H1 (cell line): ENCODE measurements around the gene USHBP1.

Experiments
- BRCA1 ChIP-seq: IDR thresholded peaks from 2 replicates; pipeline ENCODE4 v1.6.1; 2012; ENCODE audit warnings: low read depth, low read length, improper control_type of control experiment
- CEBPB ChIP-seq: IDR thresholded peaks from 2 replicates; pipeline ENCODE4 v1.6.1; 2012; ENCODE audit warnings: low read depth, low read length
- EP300 ChIP-seq, 2 experiments: IDR thresholded peaks; 1 replicate in 1 of 2; 2 replicates in 1 of 2; pipeline ENCODE4 v1.6.1; 2011 to 2012; ENCODE audit warnings: low read depth in 2 of 2, low read length in 2 of 2, mild to moderate bottlenecking in 2 of 2, borderline replicate concordance in 1 of 2, inconsistent platforms in 1 of 2, moderate library complexity in 1 of 2
- EZH2 ChIP-seq: fragments of 200-600 bp; sonication (generic); IDR thresholded peaks from 2 replicates; pipeline ENCODE4 v1.7.1; 2012; ENCODE audit warnings: low read depth, mild to moderate bottlenecking, moderate library complexity, low read length, inconsistent platforms; ENCODE audit not compliant: severe bottlenecking
- GABPA ChIP-seq: IDR thresholded peaks from 2 replicates; pipeline ENCODE4 v1.6.1; 2011; ENCODE audit warnings: mild to moderate bottlenecking, low read length, moderate library complexity, borderline replicate concordance; ENCODE audit not compliant: insufficient read depth
- NRF1 ChIP-seq: IDR thresholded peaks from 2 replicates; pipeline ENCODE4 v1.6.1; 2011; ENCODE audit warnings: mild to moderate bottlenecking, low read depth, low read length, improper control_type of control experiment
- POLR2A ChIP-seq, 2 experiments: IDR thresholded peaks; 1 replicate in 1 of 2; 2 replicates in 1 of 2; pipeline ENCODE4 v1.6.1; 2011; ENCODE audit warnings: low read depth in 2 of 2, low read length in 2 of 2, mild to moderate bottlenecking in 2 of 2; ENCODE audit errors: control extremely low read depth in 1 of 2
- POLR2AphosphoS5 ChIP-seq: IDR thresholded peaks from 2 replicates; pipeline ENCODE4 v1.6.1; 2011; ENCODE audit warnings: low read depth, low read length
- YY1 ChIP-seq: IDR thresholded peaks from 2 replicates; pipeline ENCODE4 v1.6.1; 2011; ENCODE audit warnings: low read depth, mild to moderate bottlenecking, low read length
- TF ChIP-seq, protein P1 (sequence below): IDR thresholded peaks from 2 replicates; pipeline ENCODE4 v1.6.1; 2011; ENCODE audit warnings: low read depth, mild to moderate bottlenecking, low read length; ENCODE audit not compliant: insufficient read depth
- TF ChIP-seq, protein P2 (sequence below), 3 experiments: IDR thresholded peaks; 1 replicate in 2 of 3; 2 replicates in 1 of 3; pipeline versions ENCODE4 v1.5.1 to v1.6.1; 2011; ENCODE audit warnings: low read length in 3 of 3, mild to moderate bottlenecking in 3 of 3, inconsistent platforms in 2 of 3, low read depth in 1 of 3, moderate library complexity in 1 of 3; ENCODE audit not compliant: insufficient read depth in 1 of 3; ENCODE audit errors: control extremely low read depth in 1 of 3

DNA sequence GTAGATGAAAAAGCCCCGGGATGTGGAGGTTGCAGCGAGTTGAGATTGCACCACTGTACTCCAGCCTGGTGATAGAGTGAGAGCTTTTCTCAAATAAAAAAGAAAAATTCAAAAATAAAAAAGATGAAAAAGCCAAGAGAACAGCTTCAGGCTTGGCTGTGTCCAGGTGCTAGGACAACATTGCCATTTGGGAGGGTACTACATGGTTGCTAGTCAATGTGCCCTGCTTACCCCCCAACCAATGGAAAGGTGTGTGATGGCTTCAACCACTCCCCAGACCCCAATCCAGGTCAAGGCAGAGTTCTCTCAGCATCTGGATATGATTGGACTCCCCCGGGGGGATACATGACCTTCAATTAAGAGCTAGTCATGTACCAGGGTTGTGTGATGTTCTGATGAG is 14.9 kb upstream of the USHBP1 start:
- TF ChIP-seq, protein P1, sequence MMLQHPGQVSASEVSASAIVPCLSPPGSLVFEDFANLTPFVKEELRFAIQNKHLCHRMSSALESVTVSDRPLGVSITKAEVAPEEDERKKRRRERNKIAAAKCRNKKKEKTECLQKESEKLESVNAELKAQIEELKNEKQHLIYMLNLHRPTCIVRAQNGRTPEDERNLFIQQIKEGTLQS: no peak
- TF ChIP-seq, protein P2, sequence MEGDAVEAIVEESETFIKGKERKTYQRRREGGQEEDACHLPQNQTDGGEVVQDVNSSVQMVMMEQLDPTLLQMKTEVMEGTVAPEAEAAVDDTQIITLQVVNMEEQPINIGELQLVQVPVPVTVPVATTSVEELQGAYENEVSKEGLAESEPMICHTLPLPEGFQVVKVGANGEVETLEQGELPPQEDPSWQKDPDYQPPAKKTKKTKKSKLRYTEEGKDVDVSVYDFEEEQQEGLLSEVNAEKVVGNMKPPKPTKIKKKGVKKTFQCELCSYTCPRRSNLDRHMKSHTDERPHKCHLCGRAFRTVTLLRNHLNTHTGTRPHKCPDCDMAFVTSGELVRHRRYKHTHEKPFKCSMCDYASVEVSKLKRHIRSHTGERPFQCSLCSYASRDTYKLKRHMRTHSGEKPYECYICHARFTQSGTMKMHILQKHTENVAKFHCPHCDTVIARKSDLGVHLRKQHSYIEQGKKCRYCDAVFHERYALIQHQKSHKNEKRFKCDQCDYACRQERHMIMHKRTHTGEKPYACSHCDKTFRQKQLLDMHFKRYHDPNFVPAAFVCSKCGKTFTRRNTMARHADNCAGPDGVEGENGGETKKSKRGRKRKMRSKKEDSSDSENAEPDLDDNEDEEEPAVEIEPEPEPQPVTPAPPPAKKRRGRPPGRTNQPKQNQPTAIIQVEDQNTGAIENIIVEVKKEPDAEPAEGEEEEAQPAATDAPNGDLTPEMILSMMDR (IDR thresholded peaks at IDR 0.05; ENCODE audit: control extremely low read depth in 1 of 3, insufficient read depth in 1 of 3, low read depth in 1 of 3, low read length in 3 of 3): no peak
- TF ChIP-seq POLR2AphosphoS5 (no peak), EZH2 (no peak), GABPA (no peak), POLR2A (IDR thresholded peaks at IDR 0.05; ENCODE audit: control extremely low read depth in 1 of 2, low read depth in 2 of 2, low read length in 2 of 2) (no peak), BRCA1 (no peak), NRF1 (no peak), CEBPB (no peak), YY1 (no peak), EP300 (IDR thresholded peaks at IDR 0.05; ENCODE audit: borderline replicate concordance in 1 of 2, low read depth in 2 of 2, low read length in 2 of 2) (no peak)
